Left renal pelvis (tissue), 4 donors: ENCODE data around the gene PRDM5. TPM values are rescaled to one million over a fixed set of nuclear protein-coding genes. Genes with fewer than 3 reads are reported as not detected.

Source experiments
- DNase-seq, 4 donors: peaks; one replicate each; pipeline ENCODE4 v3.0.0-alpha.2; 2013; ENCODE audit warnings: low read depth in 4 of 4, low spot score in 3 of 4
- polyA plus RNA-seq, 4 donors: library from polyadenylated mRNA; unstranded; fragments of 120-200 nt; gene quantifications; one replicate each; pipeline ENCODE4 v1.2.1, GENCODE V29; 2013; ENCODE audit not compliant: insufficient read length in 4 of 4

Gene PRDM5
- polyA plus RNA-seq, 4 donors = 14.5 to 38.4 (median 18.4) TPM

- no peak for DNase-seq
Measured at GRCh38 chr4:120720354-120720934, 202.1 kb downstream of the PRDM5 start.

GRCh38 chr4:120718979-120719566 is 203.5 kb downstream of the PRDM5 start:
- peak in 1 of 4 donors; percentile 9 for DNase-seq

DNA sequence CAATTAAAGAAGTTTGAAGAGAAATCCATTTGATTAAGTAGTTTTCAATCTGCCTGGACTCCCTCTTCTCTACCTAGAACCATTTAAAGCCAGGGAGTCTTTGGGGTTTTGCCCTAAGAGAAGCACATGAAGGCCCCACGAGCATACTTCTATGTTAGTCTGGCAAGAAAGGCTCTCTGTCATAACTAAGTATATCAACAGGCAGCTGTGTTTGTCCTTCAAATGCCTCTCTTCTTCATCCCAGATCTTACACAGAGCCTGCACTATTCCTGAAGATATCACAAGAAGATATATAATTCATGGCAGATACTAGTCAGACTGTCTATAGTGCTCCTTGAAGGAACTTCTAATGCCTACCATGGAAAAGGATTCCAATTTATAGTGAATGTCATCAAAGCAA is 206.2 kb downstream of the PRDM5 start:
- no peak for DNase-seq

DNA sequence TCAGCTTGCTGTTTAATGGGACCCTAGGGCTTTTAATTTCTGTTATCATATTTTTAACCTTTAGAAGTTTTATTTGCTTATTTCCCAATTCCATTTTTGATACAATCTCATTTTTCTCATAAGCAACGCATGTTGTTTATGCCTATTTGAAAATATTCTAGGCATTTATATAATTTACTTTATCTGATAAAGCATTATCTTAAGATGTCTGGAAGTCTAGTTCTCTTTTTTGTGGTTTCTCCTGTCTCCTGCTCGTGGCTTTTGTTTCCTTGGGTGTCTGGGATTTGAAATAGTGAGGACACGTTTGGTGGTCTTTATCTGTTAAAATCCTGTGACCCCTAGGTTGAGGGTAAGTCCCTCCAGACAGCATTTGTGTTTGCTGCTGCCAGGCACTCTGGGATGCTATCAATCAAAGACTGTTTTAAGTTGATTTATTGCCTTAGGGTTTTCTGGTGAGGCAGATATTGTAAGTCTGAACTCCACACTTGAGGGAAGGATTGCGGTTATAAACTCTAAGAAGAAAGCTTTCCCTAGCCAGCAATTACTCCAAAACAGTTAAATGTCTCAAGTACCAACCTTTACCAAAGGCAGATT is 208.0 kb downstream of the PRDM5 start:
- DNase-seq = no peak

DNA sequence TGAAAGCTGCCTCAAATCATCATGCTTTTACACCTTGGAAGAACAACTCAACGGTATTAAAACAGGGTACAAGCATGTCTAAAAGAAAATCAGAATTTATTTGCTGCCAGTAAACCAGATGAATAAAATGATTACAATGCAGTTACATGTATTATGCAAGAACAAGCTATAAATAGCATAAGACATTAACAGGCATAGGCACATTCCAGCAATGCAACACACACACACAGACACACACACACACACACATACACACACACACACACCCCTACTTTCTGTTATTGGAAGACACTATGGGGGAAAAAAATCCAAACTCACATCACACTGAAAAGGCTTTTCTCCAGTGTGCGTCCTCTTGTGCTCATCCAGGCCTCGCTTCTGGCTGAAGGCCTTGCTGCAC is 212.5 kb downstream of the PRDM5 start:
- no peak for DNase-seq

- DNase-seq = no peak
Measured at GRCh38 chr4:120704538-120704937, 218.0 kb downstream of the PRDM5 start.

DNA sequence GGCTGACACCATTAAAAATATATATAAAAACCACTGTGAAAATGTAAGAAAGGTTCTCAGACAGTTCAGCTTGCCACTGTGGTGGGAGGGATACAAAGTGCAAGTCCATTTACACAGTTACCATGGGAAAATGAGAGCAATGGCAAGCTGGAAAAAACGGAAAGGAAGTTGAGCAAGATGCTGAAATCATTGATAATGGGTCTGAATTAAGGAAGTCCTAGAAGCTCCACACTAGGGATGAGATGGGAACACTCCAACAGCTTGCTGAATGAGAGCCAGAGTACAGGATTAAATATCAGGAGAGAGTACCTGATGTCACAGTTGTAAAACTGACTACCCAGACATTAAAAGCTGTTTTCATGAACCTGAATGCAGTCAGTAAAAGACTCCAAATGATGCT is 218.6 kb downstream of the PRDM5 start:
- DNase-seq = no peak

DNA sequence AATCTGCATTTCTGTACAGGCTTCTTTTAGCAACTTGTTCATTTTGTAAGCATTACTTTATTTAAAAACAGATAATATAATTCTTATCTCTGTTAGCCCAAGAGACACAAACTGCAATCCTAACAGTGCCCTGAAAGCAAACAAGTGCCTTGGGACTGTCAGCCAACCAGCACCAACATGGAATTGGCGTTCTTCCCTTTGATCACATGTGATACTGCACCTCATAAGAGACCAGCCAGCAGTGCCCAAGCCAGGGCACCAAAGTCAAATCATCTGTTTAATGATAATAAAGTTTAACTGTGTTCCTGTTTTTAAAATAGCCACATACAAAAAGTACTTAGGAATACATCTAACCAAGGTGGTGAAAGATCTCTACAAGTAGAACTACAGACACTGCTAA is 223.2 kb downstream of the PRDM5 start:
- DNase-seq = no peak

GRCh38 chr4:120694973-120695372 is 227.6 kb downstream of the PRDM5 start:
- no peak for DNase-seq

- DNase-seq = no peak
Measured at GRCh38 chr4:120693816-120694215, 228.7 kb downstream of the PRDM5 start.

GRCh38 chr4:120692964-120693363 is 229.6 kb downstream of the PRDM5 start:
- no peak for DNase-seq

GRCh38 chr4:120691536-120691935 is 231.0 kb downstream of the PRDM5 start:
- no peak for DNase-seq

DNA sequence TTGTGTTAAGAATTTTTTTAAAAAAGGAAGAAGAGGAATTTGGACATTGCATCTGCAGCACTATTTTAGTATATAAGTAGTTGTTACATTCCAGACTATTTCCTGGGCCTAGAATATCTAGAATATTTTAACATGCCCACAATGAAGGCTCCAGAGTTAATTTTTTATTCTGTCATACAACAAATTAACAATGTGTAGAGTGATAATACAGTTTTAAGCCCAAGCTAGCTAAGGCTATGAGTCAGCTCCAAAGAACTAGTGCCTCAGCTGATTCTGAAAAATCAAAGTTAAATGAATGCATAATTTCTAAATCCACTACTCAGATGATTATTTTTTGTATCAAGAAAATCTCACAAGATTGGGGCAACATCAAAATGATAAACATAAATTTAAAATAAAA is 231.4 kb downstream of the PRDM5 start:
- DNase-seq = no peak

- DNase-seq = no peak
Measured at GRCh38 chr4:120688791-120689190, 233.7 kb downstream of the PRDM5 start.

DNA sequence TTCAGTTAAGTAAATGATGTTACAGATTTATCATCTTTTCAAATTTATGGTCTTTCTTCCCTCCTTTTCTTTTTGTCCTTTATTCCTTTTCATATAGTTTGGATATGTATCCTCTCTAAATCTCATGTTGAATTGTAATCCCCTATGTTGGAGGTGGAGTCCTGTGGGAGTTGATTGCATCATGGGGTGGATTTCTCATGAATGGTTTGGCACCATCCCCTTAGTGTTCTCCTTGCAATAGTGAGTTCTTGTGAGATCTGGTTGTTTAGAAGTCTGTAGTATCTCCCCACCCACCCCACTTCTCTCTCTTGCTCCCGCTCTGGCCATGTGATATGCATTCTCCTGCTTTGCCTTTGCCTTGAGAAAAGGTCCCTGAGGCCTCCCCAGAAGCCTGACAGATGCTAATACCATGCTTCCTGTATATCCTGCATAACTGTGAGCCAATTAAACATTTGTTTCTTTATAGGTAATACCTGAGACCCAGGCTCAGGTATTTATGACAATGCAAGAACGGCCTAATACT is 236.7 kb downstream of the PRDM5 start:
- DNase-seq = no peak

GRCh38 chr4:120683897-120684540 is 238.5 kb downstream of the PRDM5 start:
- peak in 3 of 4 donors; percentile 6 to 18 (median 12) for DNase-seq

- no peak for DNase-seq
Measured at GRCh38 chr4:120682981-120683380, 239.5 kb downstream of the PRDM5 start.

GRCh38 chr4:120680647-120681228 is 241.8 kb downstream of the PRDM5 start:
- DNase-seq = no peak

- no peak for DNase-seq
Measured at GRCh38 chr4:120673696-120674095, 248.8 kb downstream of the PRDM5 start.

DNA sequence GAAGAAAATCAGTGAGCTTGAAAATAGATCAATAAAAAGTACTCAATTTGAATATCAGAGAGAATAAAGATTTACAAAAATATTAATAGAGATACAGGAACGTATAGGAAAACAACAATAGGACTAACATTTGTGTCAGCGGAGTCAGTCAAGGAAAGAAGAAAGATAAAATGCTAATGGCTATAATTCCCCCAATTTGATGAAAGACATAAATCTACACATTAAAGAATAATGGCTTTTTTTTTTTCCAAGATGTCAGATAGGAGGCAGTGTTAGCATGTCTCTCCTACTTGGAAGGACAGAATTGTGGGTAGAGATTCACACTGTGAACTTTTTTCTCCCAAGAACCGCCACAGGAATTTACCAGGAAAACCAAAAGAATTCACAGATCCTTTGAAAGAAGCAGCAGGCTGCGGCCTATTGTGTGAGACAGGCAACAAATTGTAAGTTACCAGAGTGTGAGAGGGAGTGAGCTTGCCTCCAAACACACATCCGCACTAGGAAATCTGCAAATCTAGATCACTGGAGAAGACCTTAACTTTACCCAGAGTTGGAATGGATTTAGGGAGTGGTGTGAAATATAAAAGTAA is 249.9 kb downstream of the PRDM5 start:
- no peak for DNase-seq

GRCh38 chr4:120672076-120672475 is 250.4 kb downstream of the PRDM5 start:
- DNase-seq = no peak
